OCI-LY3 (cell line): Measurements from ENCODE around the gene CCNJL.

Source experiments
- H2AFZ ChIP-seq: fragments of 200-600, 300-600 bp; shearing (Covaris generic); 2 replicates; pipeline ENCODE4 v1.6.0; 2014; ENCODE audit warnings: antibody characterized with exemption, low read depth, low read length
- H3K27ac ChIP-seq: fragments of 200-600, 300-600 bp; sonication (generic); 2 replicates; pipeline ENCODE4 v1.5.1; 2014; ENCODE audit warnings: mild to moderate bottlenecking, low read length, moderate library complexity, mixed read lengths
- H3K27me3 ChIP-seq: fragments of 200-600, 300-600 bp; sonication (generic); 2 replicates; pipeline ENCODE4 v1.6.1; 2014; ENCODE audit warnings: low read depth, low read length, mixed read lengths
- H3K36me3 ChIP-seq: fragments of 200-600, 300-600 bp; sonication (generic); replicated peaks from 2 replicates; pipeline ENCODE3; 2014; ENCODE audit warnings: low read depth, low read length, mixed read lengths
- H3K4me1 ChIP-seq: fragments of 300-600, 200-600 bp; sonication (generic); 2 replicates; pipeline ENCODE4 v1.6.1; 2014; ENCODE audit warnings: low read length, mixed read lengths
- H3K4me2 ChIP-seq: fragments of 200-600, 300-600 bp; sonication (generic); 2 replicates; pipeline ENCODE4 v1.6.1; 2014; ENCODE audit warnings: low read length, mixed read lengths
- H3K4me3 ChIP-seq: fragments of 300-600, 200-600 bp; sonication (generic); 2 replicates; pipeline ENCODE4 v1.5.1; 2014; ENCODE audit warnings: antibody characterized with exemption, mild to moderate bottlenecking, low read length, moderate library complexity
- H3K79me2 ChIP-seq: fragments of 300-600, 200-600 bp; shearing (Covaris generic); 2 replicates; pipeline ENCODE4 v1.6.1; 2014; ENCODE audit warnings: mild to moderate bottlenecking, low read length, mixed read lengths
- H3K9ac ChIP-seq: fragments of 300-600, 200-600 bp; shearing (Covaris generic); 2 replicates; pipeline ENCODE4 v1.6.0; 2014; ENCODE audit warnings: mild to moderate bottlenecking, low read length, moderate library complexity
- H3K9me3 ChIP-seq: fragments of 200-600, 300-600 bp; shearing (Covaris generic); 2 replicates; pipeline ENCODE4 v1.6.1; 2014; ENCODE audit warnings: low read length, mixed read lengths; ENCODE audit not compliant: insufficient read depth
- H4K20me1 ChIP-seq: fragments of 200-600, 300-600 bp; sonication (generic); 2 replicates; pipeline ENCODE4 v1.6.1; 2016; ENCODE audit warnings: low read length, mixed read lengths; ENCODE audit not compliant: insufficient read depth
- EZH2phosphoT487 ChIP-seq: fragments of 200-600 bp; shearing (Covaris generic); IDR thresholded peaks from 2 replicates; pipeline ENCODE4 v1.6.1; 2018; ENCODE audit warnings: antibody characterized with exemption, mixed run types, low read depth
- TF ChIP-seq, protein P1 (sequence below): fragments of 200-600, 300-600 bp; sonication (generic); IDR thresholded peaks from 2 replicates; pipeline ENCODE4 v1.5.1; 2014; ENCODE audit warnings: antibody characterized with exemption, low read length, low read depth

Gene CCNJL, protein sequence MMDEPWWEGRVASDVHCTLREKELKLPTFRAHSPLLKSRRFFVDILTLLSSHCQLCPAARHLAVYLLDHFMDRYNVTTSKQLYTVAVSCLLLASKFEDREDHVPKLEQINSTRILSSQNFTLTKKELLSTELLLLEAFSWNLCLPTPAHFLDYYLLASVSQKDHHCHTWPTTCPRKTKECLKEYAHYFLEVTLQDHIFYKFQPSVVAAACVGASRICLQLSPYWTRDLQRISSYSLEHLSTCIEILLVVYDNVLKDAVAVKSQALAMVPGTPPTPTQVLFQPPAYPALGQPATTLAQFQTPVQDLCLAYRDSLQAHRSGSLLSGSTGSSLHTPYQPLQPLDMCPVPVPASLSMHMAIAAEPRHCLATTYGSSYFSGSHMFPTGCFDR

DNA sequence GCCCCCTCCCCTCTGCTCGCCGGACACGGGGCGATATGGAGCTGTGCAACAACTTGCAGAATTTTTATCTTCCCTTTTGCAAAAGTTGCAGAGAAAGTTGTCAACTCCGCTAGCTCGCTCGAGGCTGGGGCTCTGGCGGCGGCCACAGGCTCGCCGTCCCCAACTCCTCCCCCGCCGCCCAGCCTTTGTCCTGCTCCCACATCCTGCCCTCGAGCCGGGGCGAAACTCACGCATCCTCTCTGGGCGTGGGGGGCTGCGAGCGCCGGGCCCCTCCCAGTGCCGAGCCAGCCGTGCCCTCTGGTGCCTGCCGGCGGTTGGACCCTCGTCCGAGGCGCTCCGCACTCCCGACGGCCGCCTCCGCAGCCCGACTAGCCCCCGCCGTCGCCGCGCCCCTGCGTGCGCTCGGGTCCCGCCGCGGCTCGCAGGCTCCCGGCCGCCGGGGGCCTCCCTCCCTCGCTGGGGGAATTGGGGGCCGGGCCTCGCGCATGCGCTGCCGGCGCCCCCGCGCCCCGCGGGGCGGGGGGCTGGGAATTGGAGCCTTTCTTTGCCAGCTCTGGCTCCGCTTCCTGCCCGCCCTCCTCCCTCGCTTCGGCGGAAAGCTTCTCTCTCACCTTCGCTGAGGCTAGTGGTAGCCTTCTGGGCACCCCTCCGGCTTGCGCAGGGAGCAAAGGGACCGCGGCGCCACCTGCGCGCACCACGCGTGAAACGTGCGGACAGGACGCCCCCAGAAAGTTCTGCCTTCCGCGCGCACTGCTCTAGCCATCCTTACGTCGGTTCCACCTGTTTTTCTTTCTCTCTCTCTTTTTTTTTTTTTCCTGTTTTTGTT is at the start of gene CCNJL:
CCNJL (minus strand) TSS at position 431 of the 826 bp plus-strand sequence. CDS start 641 bp downstream, outside the sequence.
- H3K27ac ChIP-seq, result no peak within 1 kb of the TSS

DNA sequence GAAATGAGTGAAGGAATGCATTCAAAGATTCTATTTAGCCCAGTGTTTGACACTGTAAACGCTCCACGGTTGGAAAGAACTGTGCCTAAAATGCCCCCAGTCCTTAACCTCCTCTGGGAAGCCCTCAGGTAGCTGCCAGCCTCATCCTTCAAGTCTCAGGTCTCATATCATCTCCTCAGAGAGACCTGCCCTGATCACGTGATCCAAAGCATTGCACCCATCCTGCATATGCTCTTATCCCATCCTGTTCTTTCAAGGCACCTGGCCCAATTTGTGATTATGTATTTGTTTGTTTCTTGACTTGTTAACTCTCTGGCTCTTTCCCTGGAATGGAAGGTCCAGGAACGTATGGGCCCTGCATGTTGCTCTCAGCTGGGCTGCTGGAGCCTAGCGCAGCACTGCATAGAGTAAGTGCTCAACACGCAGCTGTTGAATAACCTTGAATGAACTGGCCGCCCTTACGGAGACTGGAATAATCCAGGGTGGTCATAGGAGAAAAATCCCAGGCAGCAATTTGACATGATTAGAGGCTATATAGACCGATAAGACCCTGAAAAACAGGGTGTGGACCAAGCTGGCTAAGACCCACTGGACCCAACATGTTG is 49.4 kb upstream of the CCNJL start:
- H3K4me3 ChIP-seq, result no peak overlapping the region
- no peaks in the 10 kb centered on the region for H3K36me3 ChIP-seq
- TF ChIP-seq EZH2phosphoT487, result no peak
- TF ChIP-seq, protein P1, sequence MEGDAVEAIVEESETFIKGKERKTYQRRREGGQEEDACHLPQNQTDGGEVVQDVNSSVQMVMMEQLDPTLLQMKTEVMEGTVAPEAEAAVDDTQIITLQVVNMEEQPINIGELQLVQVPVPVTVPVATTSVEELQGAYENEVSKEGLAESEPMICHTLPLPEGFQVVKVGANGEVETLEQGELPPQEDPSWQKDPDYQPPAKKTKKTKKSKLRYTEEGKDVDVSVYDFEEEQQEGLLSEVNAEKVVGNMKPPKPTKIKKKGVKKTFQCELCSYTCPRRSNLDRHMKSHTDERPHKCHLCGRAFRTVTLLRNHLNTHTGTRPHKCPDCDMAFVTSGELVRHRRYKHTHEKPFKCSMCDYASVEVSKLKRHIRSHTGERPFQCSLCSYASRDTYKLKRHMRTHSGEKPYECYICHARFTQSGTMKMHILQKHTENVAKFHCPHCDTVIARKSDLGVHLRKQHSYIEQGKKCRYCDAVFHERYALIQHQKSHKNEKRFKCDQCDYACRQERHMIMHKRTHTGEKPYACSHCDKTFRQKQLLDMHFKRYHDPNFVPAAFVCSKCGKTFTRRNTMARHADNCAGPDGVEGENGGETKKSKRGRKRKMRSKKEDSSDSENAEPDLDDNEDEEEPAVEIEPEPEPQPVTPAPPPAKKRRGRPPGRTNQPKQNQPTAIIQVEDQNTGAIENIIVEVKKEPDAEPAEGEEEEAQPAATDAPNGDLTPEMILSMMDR, result no peak
- H3K9me3 ChIP-seq, result no peaks in the 10 kb centered on the region
- H3K4me2 ChIP-seq, result no peak overlapping the region
- H4K20me1 ChIP-seq, result no peaks in the 10 kb centered on the region
- no peaks in the 10 kb centered on the region for H3K79me2 ChIP-seq
- H3K9ac ChIP-seq, result no peak overlapping the region
- H2AFZ ChIP-seq, result no peak overlapping the region
- H3K27ac ChIP-seq, result no peak overlapping the region
- H3K27me3 ChIP-seq, result no peaks in the 10 kb centered on the region
- no peaks in the 10 kb centered on the region for H3K4me1 ChIP-seq

More for the DNA sequence above, at the start of gene CCNJL:
- no peak within 1 kb of the TSS for H2AFZ ChIP-seq
- peaks cover 4% of the 10 kb centered on the region; the same call in 1 of the 2 replicates for H3K4me1 ChIP-seq
- H3K9me3 ChIP-seq, result no peaks in the 10 kb centered on the region
- H3K27me3 ChIP-seq, result 0 out of 2 replicates have a peak, but pooled peaks cover 12% of the 10 kb centered on the region
- TF ChIP-seq, protein P1, result no peak
- no peak for TF ChIP-seq EZH2phosphoT487
- H3K9ac ChIP-seq, result no peak within 1 kb of the TSS
- no peaks in the 10 kb centered on the region for H3K36me3 ChIP-seq
- no peak within 1 kb of the TSS for H3K4me2 ChIP-seq
- no peak within 1 kb of the TSS for H3K4me3 ChIP-seq
- no peaks in the 10 kb centered on the region for H4K20me1 ChIP-seq
- H3K79me2 ChIP-seq, result no peaks in the 10 kb centered on the region

DNA sequence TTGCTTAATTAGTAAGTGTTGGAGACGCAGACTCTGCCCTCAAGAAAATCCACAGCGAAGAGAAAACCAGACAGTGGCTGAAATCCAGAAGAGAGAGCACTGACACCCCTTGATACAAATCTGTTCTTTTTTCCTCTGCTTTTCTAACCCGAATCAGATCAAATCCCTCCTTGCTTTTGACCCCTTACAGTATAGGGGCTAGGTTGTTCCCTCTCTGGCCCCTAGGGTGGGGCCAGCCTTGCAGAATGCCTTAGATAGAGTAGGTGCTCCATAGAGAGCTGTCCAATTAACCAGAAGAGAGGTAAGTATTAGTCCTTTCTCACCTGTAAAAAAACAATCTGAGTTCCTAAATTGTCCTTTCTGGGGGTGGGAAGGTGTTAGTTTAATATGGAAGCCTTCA is 47.9 kb upstream of the CCNJL start:
- Histone ChIP-seq H3K4me2 (no peak overlapping the region), H4K20me1 (no peaks in the 10 kb centered on the region), H3K36me3 (no peaks in the 10 kb centered on the region), H3K9ac (no peak overlapping the region), H3K79me2 (no peaks in the 10 kb centered on the region), H2AFZ (no peak overlapping the region), H3K4me3 (no peak overlapping the region), H3K4me1 (no peaks in the 10 kb centered on the region), H3K27ac (no peak overlapping the region), H3K9me3 (no peaks in the 10 kb centered on the region), H3K27me3 (no peaks in the 10 kb centered on the region)
- TF ChIP-seq, protein P1, result no peak
- TF ChIP-seq EZH2phosphoT487, result no peak

DNA sequence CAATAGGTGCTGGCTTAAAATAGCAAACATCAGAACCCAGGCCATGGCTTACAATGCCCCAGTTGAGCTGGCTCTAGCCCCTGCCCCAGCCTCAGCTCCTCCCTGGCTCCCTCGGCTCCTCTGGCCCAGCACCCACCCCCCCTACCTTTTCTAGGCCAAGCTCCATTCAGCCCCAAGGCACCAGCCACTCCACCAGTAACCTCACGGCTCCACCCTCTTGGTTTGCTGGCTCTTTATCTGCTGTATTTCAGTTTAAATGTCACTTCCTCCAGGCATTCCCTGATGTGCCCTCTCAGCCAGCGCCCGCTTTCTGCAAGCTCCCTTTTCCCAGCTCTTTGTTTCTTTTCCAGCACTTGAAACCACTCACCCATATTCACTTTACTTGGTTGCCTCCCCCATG is 47.5 kb upstream of the CCNJL start:
- H3K4me2 ChIP-seq, result no peak overlapping the region
- no peaks in the 10 kb centered on the region for H4K20me1 ChIP-seq
- no peak overlapping the region for H3K27ac ChIP-seq
- H3K9me3 ChIP-seq, result no peaks in the 10 kb centered on the region
- H3K9ac ChIP-seq, result no peak overlapping the region
- H3K4me3 ChIP-seq, result no peak overlapping the region
- no peak for TF ChIP-seq EZH2phosphoT487
- TF ChIP-seq, protein P1, result no peak
- H3K36me3 ChIP-seq, result no peaks in the 10 kb centered on the region
- no peaks in the 10 kb centered on the region for H3K4me1 ChIP-seq
- no peak overlapping the region for H2AFZ ChIP-seq
- no peaks in the 10 kb centered on the region for H3K79me2 ChIP-seq
- no peaks in the 10 kb centered on the region for H3K27me3 ChIP-seq
